Kidney (tissue), 14 donors: Measurements from ENCODE around the gene SLAMF9. TPM values are rescaled to one million over a fixed set of nuclear protein-coding genes. Genes with fewer than 3 reads are reported as not detected.

Experiments
- DNase-seq, 5 donors: peaks; one replicate each; pipeline ENCODE4 v3.0.0-alpha.2; 2013 to 2020
- FAIRE-seq: peaks from 2 replicates; lab custom pipeline; 2012; peaks lifted over from hg19 to GRCh38; lab: Jason Lieb, UNC
- H3K27ac ChIP-seq, 2 donors: one replicate each; pipeline ENCODE4 v1.7.0; 2013; ENCODE audit warnings: low read depth in 2 of 2, low read length in 2 of 2, inconsistent platforms in 1 of 2
- H3K27me3 ChIP-seq: one replicate; pipeline ENCODE4 v1.7.1; 2013; ENCODE audit warnings: low read length, inconsistent platforms; ENCODE audit not compliant: control insufficient read depth, insufficient read depth
- H3K36me3 ChIP-seq, 3 donors: one replicate each; pipeline versions ENCODE4 v1.7.0 to v1.7.1; 2013; ENCODE audit warnings: low read length in 3 of 3, control low read depth in 1 of 3, inconsistent platforms in 1 of 3; ENCODE audit not compliant: insufficient read depth in 3 of 3, control insufficient read depth in 2 of 3
- H3K4me1 ChIP-seq, 3 donors: one replicate each; pipeline versions ENCODE4 v1.7.0 to v1.7.1; 2013; ENCODE audit warnings: low read length in 3 of 3, inconsistent platforms in 1 of 3, low read depth in 1 of 3; ENCODE audit not compliant: control insufficient read depth in 2 of 3, insufficient read depth in 2 of 3
- H3K4me3 ChIP-seq, 3 donors: one replicate each; pipeline versions ENCODE4 v1.7.0 to v1.8.1; 2013; ENCODE audit warnings: low read length in 3 of 3, control low read depth in 1 of 3, inconsistent platforms in 1 of 3
- H3K9ac ChIP-seq, 3 donors: one replicate each; pipeline versions ENCODE4 v1.7.0 to v1.7.1; 2013; ENCODE audit warnings: low read length in 3 of 3, control low read depth in 1 of 3, inconsistent platforms in 1 of 3
- H3K9me3 ChIP-seq, 3 donors: one replicate each; pipeline versions ENCODE4 v1.7.0 to v1.7.1; 2013; ENCODE audit warnings: low read length in 3 of 3, control low read depth in 1 of 3, inconsistent platforms in 1 of 3; ENCODE audit not compliant: control insufficient read depth in 2 of 3, insufficient read depth in 1 of 3
- CTCF ChIP-seq: IDR thresholded peaks from 3 replicates; pipeline ENCODE4 v1.5.1; 2012; ENCODE audit warnings: mild to moderate bottlenecking, moderate library complexity, borderline replicate concordance; ENCODE audit not compliant: insufficient read depth; ENCODE audit errors: extremely low read depth
- intact Hi-C: fragments of 100-400 bp; cut with DNase I; formaldehyde crosslinking; loops from one replicate; pipeline ENCODE4 v1.11.1; 2022
- polyA plus RNA-seq: library from polyadenylated mRNA; stranded (reverse); fragments of 350-450 nt; fragmentation: Illumina TruSeq; extraction: RNeasy Lipid Tissue Mini Kit (QIAGEN cat#74804); gene quantifications from one replicate; pipeline ENCODE4 v1.2.3, GENCODE V29; 2014; ENCODE audit warnings: low read depth, low replicate concordance; ENCODE audit not compliant: insufficient read depth
- total RNA-seq: library from RNA; stranded (reverse); fragmentation: NEBNext Ultra II Directional; extraction: Animal tissue kit (Norgen Biotek cat#: 25700); gene quantifications from one replicate; pipeline ENCODE4 v1.2.1, GENCODE V29; 2021
- donor health status: control.
- donor health status: control.
- donor health status: control.
- donor health status: control.
- donor health status: control.
- donor health status: DM: yes; HTN: yes; CAD: no.
- donor health status: Normal renal cell carcinoma (clear cell type).

Gene SLAMF9
- total and polyA plus RNA-seq, 2 donors from 2014 or later: not detected

DNA sequence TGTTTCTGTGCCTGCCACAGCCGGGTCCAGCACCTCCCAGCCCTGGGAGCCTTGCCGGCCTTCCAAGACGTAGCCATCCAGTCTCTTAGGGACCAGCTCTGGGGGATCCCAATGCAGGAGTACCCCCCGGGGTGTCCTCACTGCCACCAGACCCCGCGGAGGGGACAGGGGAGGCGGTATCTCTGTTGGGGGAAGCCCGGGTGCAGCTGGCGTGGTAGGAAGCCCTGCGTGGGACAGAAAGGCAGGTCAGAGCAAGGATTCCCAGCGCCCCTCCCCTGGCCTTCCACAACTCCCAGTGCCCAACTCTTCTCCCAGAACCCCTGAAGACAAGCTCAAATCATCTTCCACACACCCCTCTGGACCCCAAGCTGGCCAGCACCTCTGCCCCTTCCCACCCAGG lies 23.8 kb downstream of the SLAMF9 start:
- H3K27ac ChIP-seq: no peak overlapping the region
- FAIRE-seq: no peak
- H3K27me3 ChIP-seq: no peaks in the 10 kb centered on the region
- H3K36me3 ChIP-seq: no peaks in the 10 kb centered on the region
- H3K4me1 ChIP-seq: peaks cover 0 to 9% (median 0%) of the 10 kb centered on the region in 3 donors
- no peaks in the 10 kb centered on the region for H3K9me3 ChIP-seq
- H3K9ac ChIP-seq: no peak overlapping the region
- no peak for TF ChIP-seq CTCF
- no peak overlapping the region for H3K4me3 ChIP-seq
- intact Hi-C loops: no loop called here
- DNase-seq: peak in 1 of 5 donors; percentile 77

DNA sequence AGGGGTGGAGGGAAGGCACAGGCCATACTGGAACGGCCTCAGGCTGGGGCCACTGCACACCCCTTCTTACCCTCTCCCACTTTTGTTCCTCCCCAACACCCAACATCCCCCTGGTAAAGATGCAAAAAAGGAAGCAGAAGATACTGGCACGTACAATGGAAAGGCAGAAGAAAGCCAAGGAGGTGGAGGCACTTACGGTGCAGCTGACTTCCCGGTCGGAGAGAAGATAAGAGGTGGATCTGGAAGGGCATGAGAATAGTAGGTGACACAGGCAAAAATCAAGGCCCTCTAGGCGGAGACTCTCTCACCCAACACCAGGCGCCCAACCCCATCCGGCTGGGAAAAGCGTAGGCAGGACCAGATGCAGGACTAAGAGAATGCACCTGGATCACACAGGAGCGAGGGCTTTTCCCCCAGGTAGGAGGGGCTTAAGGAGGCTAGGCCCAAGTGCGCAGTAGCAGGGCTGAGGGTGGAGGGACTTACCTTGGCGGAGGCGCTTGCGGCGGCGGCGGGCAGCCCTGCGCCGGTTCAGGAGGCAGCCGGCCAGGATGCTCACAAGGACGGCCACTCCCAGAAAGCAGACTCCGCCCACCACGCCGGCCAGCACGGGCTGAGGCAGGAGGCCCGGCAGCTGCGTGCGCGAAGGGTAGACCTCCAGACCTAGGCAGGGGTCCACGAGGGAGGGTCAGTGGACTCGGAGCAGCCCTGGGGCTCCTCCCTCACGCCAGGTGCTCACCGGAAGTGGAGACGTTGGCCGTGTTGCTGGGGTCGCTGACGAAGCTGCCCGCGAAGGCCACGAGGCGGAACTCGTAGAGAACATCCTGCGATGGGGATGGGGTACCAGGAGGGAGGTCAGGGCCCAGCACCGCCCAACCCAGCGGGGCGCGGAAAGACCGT lies 24.6 kb downstream of the SLAMF9 start:
- intact Hi-C loops: no loop called here
- DNase-seq (peak in 1 of 5 donors; percentile 67), FAIRE-seq (no peak)
- TF ChIP-seq CTCF: no peak
- Histone ChIP-seq H3K27ac (no peak overlapping the region), H3K36me3 (no peaks in the 10 kb centered on the region), H3K9ac (no peak overlapping the region), H3K4me3 (no peak overlapping the region), H3K9me3 (no peaks in the 10 kb centered on the region), H3K27me3 (no peaks in the 10 kb centered on the region), H3K4me1 (peaks cover 0 to 9% (median 0%) of the 10 kb centered on the region in 3 donors)

GRCh38 chr1:159928491-159929050 lies 25.5 kb downstream of the SLAMF9 start:
- Histone ChIP-seq H3K9me3 (no peaks in the 10 kb centered on the region), H3K4me1 (peaks cover 0 to 9% (median 2%) of the 10 kb centered on the region in 3 donors), H3K27ac (no peak overlapping the region), H3K27me3 (no peaks in the 10 kb centered on the region), H3K36me3 (no peaks in the 10 kb centered on the region), H3K4me3 (no peak overlapping the region), H3K9ac (no peak overlapping the region)
- no peak for TF ChIP-seq CTCF
- no peak for FAIRE-seq
- intact Hi-C loops: no loop called here
- peak in 1 of 5 donors; percentile 73 for DNase-seq
